ENCODE results near the gene TNRC18.
"Not testable (repeated sequence)": the region's sequence is repeated elsewhere in the genome, so short reads cannot be mapped to it uniquely, and the experiment has no call there.

DNA sequence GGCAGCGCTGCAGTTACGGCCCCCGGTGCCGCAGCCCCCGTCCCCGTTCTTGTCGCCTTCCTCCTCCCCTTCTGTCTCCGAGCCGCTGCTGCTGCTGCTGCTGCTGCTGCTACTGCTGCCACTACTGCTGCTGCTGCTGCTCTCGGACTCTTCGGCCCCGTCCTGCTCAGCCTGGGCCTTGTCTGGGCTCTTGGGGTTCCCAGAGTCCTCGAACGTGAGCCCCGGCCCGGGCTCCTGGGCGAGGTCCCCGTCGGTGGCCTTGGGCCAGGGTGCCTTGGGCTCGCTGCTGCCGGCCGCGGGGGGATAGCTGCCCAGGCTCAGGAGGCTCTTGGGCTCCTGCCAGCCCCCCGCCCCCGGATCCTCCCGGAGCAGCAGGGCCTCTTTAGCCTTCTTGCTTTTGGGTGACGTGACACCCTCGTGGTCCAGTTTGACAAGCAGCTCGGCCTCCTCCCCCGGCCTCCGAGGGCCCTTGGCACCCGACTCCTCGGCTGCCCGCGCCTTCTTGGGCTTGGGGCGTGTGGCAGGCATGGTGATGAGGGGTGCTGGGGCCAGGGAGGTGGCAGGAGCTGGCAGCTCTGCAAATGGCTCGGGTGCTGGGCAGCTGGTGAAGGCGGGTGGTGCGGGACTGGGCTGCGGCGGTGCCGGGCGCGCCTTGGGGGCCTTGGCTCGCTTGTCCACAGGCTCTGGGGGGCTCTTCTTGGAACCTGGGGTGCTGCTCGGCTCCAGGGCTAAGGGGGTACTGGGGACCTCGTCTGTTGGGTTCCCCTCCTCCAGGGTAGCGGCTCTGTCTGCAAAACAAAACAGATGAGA is 110.4 kb downstream of the TNRC18 start:
- TF ChIP-seq, protein P1, sequence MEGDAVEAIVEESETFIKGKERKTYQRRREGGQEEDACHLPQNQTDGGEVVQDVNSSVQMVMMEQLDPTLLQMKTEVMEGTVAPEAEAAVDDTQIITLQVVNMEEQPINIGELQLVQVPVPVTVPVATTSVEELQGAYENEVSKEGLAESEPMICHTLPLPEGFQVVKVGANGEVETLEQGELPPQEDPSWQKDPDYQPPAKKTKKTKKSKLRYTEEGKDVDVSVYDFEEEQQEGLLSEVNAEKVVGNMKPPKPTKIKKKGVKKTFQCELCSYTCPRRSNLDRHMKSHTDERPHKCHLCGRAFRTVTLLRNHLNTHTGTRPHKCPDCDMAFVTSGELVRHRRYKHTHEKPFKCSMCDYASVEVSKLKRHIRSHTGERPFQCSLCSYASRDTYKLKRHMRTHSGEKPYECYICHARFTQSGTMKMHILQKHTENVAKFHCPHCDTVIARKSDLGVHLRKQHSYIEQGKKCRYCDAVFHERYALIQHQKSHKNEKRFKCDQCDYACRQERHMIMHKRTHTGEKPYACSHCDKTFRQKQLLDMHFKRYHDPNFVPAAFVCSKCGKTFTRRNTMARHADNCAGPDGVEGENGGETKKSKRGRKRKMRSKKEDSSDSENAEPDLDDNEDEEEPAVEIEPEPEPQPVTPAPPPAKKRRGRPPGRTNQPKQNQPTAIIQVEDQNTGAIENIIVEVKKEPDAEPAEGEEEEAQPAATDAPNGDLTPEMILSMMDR (IDR thresholded peaks at IDR 0.05; ENCODE audit: poor library complexity) = not testable (repeated sequence)
- TF ChIP-seq EZH2phosphoT487 (IDR thresholded peaks at IDR 0.05; ENCODE audit: low read depth, severe bottlenecking, unreplicated experiment); EZH2 (IDR thresholded peaks at IDR 0.05; ENCODE audit: borderline replicate concordance): not testable (repeated sequence)
